GM18951 (cell line): ENCODE data around the gene FGFBP1.

Source experiments
- POLR2A ChIP-seq: IDR thresholded peaks from 4 replicates; pipeline ENCODE4 v1.6.1; 2011; ENCODE audit warnings: mild to moderate bottlenecking; ENCODE audit not compliant: insufficient read length, insufficient read depth; ENCODE audit errors: extremely low read depth
- in situ Hi-C: fragments of 300-500 bp; cut with MboI; formaldehyde crosslinking; loops from one replicate; pipeline ENCODE4 v1.12.0; 2022; ENCODE audit warnings: low sequenced_read_pairs, mixed read lengths, inconsistent platforms; ENCODE audit not compliant: unreplicated experiment

FGFBP1 gene

DNA sequence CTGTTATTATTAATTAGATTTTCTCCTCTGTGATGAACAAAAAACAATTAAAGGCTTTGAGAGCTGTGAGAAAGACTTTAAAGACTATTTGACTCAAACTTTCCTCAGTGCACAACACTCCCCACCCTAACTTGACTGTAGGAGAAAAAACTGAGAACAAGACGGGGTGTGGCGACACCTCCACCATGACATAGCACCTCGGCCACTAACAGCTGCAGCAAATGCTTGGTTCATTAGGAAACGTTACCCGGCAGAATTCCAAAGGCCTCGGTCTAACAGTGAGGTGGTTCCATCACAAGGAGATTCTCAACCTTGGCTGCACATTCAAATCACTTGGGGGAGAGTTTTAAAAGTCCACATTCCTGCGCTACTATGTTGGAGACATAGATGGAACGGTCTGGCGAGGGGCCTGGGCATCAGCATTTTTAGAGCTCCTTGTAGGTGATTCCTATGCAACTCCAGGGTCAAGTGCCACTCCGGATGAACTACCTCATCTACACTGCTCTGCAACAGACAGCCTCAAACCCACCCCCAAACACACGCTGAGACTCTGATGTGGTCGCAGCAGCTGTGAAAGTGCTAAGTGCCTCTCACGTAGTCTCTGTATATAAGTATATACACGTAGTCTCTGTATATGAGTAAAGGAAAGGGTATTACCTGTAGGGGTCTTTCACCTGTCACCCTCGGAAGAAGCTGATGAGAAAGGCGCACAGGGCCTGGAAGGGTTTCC, 23.4 kb upstream of the FGFBP1 start:
- in situ Hi-C loops, result loop anchor here (25.0 kb wide), 1 partner anchor 250 kb away; the partner anchor contains the start of gene BST1
- no peak for TF ChIP-seq POLR2A

DNA sequence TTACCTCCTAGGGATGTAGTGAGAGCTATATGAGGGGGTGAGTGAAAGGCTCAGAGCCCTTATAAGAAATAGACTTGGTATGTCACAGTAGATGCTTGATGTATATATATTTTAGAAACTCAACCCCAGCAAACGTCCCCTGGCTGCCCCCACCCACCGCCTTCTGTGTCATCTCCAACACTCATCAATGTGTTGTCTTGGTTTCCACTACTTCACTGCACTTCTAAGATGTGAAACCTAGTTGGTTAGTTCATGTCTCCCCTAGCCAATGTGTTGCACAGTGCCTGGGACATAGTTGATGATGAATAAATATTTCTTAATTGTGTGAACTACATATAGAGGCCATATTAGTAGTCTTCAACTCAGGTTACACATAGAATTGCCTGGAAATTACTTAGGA, 20.0 kb upstream of the FGFBP1 start:
- no peak for TF ChIP-seq POLR2A
- in situ Hi-C loops, result loop anchor here (25.0 kb wide), 1 partner anchor 246 kb away; the partner anchor contains the start of gene BST1

DNA sequence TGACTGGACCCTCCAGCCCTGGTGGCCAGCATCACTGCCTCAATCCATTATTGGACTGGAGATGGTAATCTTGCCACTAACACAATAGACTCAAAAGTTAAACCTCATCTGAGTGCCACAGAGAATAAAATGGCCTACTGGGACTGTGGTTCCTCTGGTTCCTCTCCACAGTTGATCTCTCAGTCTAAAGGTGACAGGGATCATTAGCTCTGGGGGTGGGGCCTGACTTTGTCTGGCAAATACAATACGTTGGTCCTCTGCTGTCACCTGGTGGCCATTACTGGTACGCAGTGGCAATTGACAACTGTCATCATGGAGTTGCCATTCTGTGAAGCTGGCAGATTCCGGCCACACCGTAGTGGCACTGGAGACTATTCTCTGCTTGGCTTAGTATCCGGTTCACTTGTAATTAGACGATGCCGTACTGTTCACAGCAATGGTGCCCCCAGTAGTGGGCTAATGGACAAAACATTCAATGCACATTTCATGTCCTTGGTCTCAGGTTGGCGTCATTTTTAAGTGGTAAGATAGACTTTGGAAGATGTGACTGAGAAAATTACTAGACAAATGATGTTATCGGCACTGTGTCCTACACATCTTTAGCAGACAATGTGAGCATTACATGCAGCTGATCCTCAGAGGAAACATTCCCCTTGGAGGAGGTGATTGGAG, 17.8 kb upstream of the FGFBP1 start:
- TF ChIP-seq POLR2A, result no peak
- in situ Hi-C loops, result loop anchor here (25.0 kb wide), 1 partner anchor 244 kb away; the partner anchor contains the start of gene BST1

DNA sequence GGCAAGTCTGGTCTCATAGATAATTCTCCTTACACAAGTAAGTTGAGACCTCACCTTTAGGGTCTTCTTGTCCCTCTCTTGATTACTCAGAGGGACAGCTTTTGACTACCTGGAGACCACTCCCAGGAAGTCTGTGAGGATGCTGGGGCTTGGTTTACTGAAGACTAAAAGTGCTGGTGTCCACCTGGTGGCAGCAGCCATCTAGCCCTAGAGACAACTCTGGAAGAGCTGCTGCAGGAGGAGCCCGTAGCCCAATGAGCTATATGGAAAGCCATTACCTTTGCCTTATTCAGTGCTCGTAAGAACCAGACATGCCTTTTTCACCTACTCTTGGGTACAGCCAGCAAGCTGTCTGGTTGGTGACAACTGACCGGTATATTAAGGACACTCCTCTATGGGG, 17.1 kb upstream of the FGFBP1 start:
- in situ Hi-C loops, result loop anchor here (25.0 kb wide), 1 partner anchor 243 kb away; the partner anchor contains the start of gene BST1
- TF ChIP-seq POLR2A, result no peak

DNA sequence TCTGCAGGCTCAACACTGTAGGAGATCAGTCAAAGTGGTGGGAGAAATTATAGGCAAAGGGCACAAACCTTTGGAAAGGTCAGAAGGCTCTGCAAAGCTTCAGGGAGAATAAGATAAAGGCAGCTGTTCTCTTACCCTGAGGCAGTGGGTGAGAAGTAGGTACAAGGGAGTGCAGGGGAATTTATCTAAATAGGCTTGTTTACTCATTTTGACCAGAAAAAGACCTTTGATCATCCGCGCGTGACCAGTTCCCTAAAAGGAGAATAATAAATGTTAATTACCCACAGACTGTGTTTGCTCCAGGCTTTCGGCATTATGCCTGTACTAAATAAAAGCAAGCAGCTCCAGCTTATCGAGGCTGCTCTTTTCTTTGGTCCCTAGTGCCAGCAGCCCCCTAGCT, 15.1 kb upstream of the FGFBP1 start:
- no peak for TF ChIP-seq POLR2A
- in situ Hi-C loops, result loop anchor here (25.0 kb wide), 1 partner anchor 241 kb away; the partner anchor contains the start of gene BST1

DNA sequence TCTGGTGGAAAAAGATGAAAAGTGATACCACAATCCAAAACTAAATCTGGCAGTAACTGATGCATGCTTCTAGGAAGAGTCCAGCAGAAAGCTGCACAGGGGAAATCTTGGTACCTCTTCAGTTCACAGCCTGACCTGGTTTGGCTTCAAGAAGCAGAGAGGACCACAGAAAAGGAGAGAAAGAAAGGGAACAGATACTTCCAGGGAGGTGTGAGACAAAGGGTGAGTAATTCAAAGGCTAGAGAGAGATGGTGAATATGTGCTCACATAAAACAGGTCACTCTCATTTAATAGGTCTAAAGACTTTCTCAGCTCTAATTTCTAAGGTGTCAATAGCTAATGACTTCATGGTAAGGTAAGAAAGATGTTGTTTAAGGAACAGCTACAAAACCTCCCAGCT, 13.2 kb upstream of the FGFBP1 start:
- no peak for TF ChIP-seq POLR2A
- in situ Hi-C loops, result loop anchor here (25.0 kb wide), 1 partner anchor 239 kb away; the partner anchor contains the start of gene BST1

DNA sequence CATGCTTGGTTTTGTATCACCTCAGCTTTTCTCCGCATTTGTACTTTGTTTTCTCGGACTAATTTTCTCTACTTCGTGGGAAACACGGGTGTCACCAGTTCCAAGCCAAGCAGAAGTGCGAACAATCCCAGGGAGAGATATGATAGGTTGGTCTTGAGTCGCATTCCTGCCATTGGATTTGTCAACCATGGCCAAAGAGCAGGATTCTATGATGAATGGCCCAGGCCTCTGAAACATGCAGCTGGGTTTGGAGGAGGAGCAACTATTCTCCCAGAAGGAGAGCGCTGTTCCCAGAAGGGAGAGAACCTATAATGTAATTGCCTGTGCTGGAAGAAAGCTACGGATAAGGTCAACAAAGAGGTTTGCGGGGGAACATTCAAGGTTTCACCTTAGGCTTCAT, 10.3 kb upstream of the FGFBP1 start:
- TF ChIP-seq POLR2A, result no peak
- in situ Hi-C loops, result no loop called here

DNA sequence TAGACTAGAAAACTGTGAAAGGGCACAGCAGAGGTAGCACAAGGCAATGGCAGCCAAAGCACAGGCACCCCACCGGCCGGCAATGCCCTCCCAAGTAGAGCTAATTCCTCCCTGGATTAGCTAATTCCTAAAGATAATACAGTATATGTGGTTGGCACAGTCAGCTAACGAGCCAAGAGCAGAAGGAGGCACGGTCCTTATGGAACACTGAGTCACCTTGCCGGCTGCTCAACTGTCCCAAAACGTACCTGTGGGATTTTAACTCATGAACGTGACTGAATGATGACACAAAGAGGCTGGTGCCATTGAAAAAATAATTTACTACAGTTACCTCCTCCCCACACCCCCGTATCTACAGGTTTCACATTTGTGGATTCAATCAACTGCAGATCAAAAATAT, 9.1 kb upstream of the FGFBP1 start:
- TF ChIP-seq POLR2A, result no peak
- in situ Hi-C loops, result no loop called here

DNA sequence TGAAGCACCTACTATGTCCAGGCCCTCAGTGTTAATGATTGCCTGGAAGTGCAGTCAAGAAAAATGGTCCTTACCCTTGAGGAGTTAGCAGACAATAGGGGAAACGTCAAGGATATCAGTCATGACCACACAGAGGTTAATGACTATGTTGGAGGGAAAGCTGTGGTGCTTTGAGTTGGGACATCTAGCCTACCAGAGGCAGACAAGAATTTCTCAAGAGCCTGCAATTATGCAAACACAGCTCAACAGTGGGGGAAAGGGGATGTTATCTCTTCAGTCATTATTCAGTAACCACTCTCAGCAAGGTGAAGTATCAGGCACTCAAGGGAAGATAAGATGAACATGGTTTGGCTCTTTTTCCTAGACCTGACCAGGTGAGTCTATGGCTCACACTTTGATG, 7.0 kb upstream of the FGFBP1 start:
- in situ Hi-C loops, result no loop called here
- TF ChIP-seq POLR2A, result no peak

DNA sequence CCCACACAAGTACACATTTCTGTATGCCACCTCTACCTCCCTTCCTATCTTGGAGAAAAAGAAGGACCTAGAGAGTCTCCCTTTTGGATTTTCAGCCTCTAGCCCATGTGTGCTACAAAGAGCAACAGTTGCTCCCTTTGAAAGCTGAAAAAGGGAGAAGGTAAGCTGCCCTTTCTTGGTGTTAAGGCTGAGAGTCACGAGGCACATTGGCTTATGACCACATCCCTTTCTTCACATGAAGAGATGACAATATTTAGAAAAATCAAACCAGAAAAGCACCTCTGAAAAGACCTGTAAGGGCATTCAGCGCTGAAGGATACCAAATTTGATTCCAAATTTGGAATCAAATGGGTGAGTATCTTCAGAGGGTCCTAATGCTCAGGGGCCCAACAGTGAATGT, 6.4 kb upstream of the FGFBP1 start:
- no peak for TF ChIP-seq POLR2A
- in situ Hi-C loops, result no loop called here

DNA sequence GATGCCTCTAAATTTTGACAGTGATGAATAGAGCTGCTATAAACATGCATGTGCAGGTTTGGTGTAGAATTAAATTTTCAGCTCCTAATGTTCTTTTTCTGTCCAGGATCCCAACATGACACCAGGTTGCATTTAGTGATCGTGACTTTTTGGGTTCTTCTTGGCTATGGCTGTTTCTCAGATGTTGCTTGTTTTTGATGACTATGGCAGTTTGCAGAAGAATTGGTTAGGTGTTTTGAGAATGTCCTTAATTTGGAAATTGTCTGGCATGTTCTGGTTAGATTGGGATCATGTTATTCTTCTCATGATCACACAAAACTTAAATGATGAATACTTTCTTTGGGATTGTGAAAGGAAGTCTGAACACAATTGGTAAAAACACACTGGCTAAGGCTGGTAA, 3.7 kb upstream of the FGFBP1 start:
- TF ChIP-seq POLR2A, result no peak
- in situ Hi-C loops, result no loop called here

DNA sequence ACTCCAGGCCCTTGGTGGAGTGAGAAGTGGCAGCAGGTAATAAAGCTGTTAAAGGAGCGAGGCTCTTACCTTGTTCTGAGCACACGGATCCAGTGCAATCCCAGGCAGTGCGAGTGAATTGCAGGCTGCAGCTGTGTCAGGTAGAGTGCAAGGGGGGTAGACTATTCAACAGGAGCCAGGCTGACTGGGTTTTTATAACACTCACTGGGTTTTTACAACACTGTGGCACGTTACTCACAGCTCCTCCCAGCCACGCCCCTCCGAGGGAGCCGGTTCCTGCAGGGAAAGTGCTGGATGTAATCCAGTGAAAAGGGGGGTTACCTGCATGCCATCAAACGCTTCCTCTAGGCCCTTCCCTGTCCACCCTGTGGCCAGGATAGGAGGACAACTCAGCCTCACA, 358 bp downstream of the FGFBP1 start:
- in situ Hi-C loops, result no loop called here
- no peak for TF ChIP-seq POLR2A

DNA sequence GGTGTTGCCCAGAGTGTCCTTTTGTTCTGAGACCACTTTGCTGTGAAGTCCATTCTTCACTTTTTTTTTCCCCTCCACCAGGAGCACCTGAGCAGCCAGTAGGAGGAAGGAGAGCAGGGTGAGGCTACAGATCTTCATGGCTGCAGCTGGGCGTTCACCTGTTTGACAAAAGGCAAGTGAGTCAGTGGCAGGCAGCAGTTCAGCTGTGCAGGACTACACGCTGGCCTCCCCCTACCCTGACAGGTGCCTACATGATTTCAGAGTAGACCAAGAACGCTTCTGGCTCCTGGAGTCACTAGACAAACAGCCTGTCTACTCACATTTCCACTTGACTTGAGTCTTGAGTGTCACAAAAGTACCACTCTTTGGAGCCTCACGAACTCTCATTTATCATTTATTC, 2.0 kb downstream of the FGFBP1 start:
- in situ Hi-C loops, result no loop called here
- no peak for TF ChIP-seq POLR2A
